H9 (cell line): ENCODE data around the gene WWC2. TPM values are rescaled to one million over a fixed set of nuclear protein-coding genes. Genes with fewer than 3 reads are reported as not detected.
A peak's percentile ranks its signal among the peaks of the same experiment; 100 is the strongest.

Experiments used
- DNase-seq: peaks from one replicate; pipeline ENCODE4 v3.0.0-alpha.2; 2017
- H2AFZ ChIP-seq: one replicate; pipeline ENCODE4 v1.6.1; 2013; ENCODE audit warnings: mild to moderate bottlenecking, low read length, control low read depth, moderate library complexity
- H2AK5ac ChIP-seq: 2 replicates; pipeline ENCODE4 v1.6.1; 2013; ENCODE audit warnings: low read length, control low read depth, mixed read lengths; ENCODE audit not compliant: insufficient read length
- H2BK120ac ChIP-seq: one replicate; pipeline ENCODE4 v1.6.1; 2013; ENCODE audit warnings: low read depth, mild to moderate bottlenecking, low read length, control low read depth, inconsistent platforms; ENCODE audit not compliant: poor library complexity, severe bottlenecking
- H2BK12ac ChIP-seq: 2 replicates; pipeline ENCODE4 v1.6.1; 2013; ENCODE audit warnings: low read length, control low read depth, mixed read lengths, low read depth; ENCODE audit not compliant: insufficient read length
- H2BK15ac ChIP-seq: 2 replicates; pipeline ENCODE4 v1.6.1; 2013; ENCODE audit warnings: low read depth, low read length, control low read depth
- H2BK20ac ChIP-seq: one replicate; pipeline ENCODE4 v1.6.1; 2013; ENCODE audit warnings: low read depth, mild to moderate bottlenecking, low read length, control low read depth, inconsistent platforms; ENCODE audit not compliant: poor library complexity, severe bottlenecking
- H2BK5ac ChIP-seq: 2 replicates; pipeline ENCODE4 v1.6.1; 2013; ENCODE audit warnings: low read length, control low read depth, mixed read lengths; ENCODE audit not compliant: insufficient read length
- H3K14ac ChIP-seq: 2 replicates; pipeline ENCODE4 v1.6.1; 2013; ENCODE audit warnings: low read length, control low read depth; ENCODE audit not compliant: insufficient read depth
- H3K18ac ChIP-seq: 2 replicates; pipeline ENCODE4 v1.6.1; 2013; ENCODE audit warnings: low read depth, mild to moderate bottlenecking, mixed read lengths, low read length, control low read depth; ENCODE audit not compliant: insufficient read length
- H3K23ac ChIP-seq: 2 replicates; pipeline ENCODE4 v1.6.1; 2013; ENCODE audit warnings: low read length, control low read depth, mixed read lengths, low read depth; ENCODE audit not compliant: insufficient read length
- H3K23me2 ChIP-seq: 2 replicates; pipeline ENCODE4 v1.6.1; 2013; ENCODE audit warnings: low read depth, mild to moderate bottlenecking, mixed read lengths, low read length, control low read depth; ENCODE audit not compliant: insufficient read length, poor library complexity, severe bottlenecking
- H3K27ac ChIP-seq: 2 replicates; pipeline ENCODE4 v1.5.1; 2013; ENCODE audit warnings: low read length, control low read depth, mixed read lengths, low read depth; ENCODE audit not compliant: insufficient read length
- H3K27me3 ChIP-seq: 2 replicates; pipeline ENCODE4 v1.6.1; 2013; ENCODE audit warnings: low read length, control low read depth, inconsistent platforms; ENCODE audit not compliant: insufficient read depth
- H3K4ac ChIP-seq: 2 replicates; pipeline ENCODE4 v1.6.1; 2013; ENCODE audit warnings: low read depth, mild to moderate bottlenecking, control low read depth, inconsistent platforms, low read length, moderate library complexity
- H3K4me1 ChIP-seq: 2 replicates; pipeline ENCODE4 v1.6.1; 2013; ENCODE audit warnings: low read length, control low read depth, inconsistent platforms; ENCODE audit not compliant: insufficient read depth
- H3K4me2 ChIP-seq: 2 replicates; pipeline ENCODE4 v1.6.1; 2013; ENCODE audit warnings: low read length, control low read depth, mixed read lengths; ENCODE audit not compliant: insufficient read length, insufficient read depth
- H3K56ac ChIP-seq: 2 replicates; pipeline ENCODE4 v1.6.1; 2013; ENCODE audit warnings: low read depth, mild to moderate bottlenecking, mixed read lengths, low read length, control low read depth; ENCODE audit not compliant: insufficient read length
- H3K79me1 ChIP-seq: 2 replicates; pipeline ENCODE4 v1.6.1; 2013; ENCODE audit warnings: low read depth, mild to moderate bottlenecking, moderate library complexity, low read length, control low read depth, inconsistent platforms; ENCODE audit not compliant: insufficient read depth, poor library complexity, severe bottlenecking
- H3K79me2 ChIP-seq: 2 replicates; pipeline ENCODE4 v1.6.1; 2013; ENCODE audit warnings: low read length, control low read depth, inconsistent platforms; ENCODE audit not compliant: insufficient read depth
- H3K9ac ChIP-seq: 2 replicates; pipeline ENCODE4 v1.6.1; 2013; ENCODE audit warnings: low read length, control low read depth, mixed read lengths; ENCODE audit not compliant: insufficient read length; ENCODE audit errors: extremely low read depth
- H3K9me3 ChIP-seq: one replicate; pipeline ENCODE4 v1.6.1; 2013; ENCODE audit warnings: low read depth, low read length, inconsistent platforms; ENCODE audit not compliant: control insufficient read depth
- H3T11ph ChIP-seq: one replicate; pipeline ENCODE4 v1.6.1; 2013; ENCODE audit warnings: mild to moderate bottlenecking, low read length, control low read depth, inconsistent platforms
- H4K20me1 ChIP-seq: one replicate; pipeline ENCODE4 v1.6.1; 2013; ENCODE audit not compliant: control insufficient read depth, insufficient read length, insufficient read depth
- H4K5ac ChIP-seq: 2 replicates; pipeline ENCODE4 v1.6.1; 2013; ENCODE audit warnings: low read depth, mild to moderate bottlenecking, mixed read lengths, low read length, control low read depth; ENCODE audit not compliant: insufficient read length
- H4K8ac ChIP-seq: replicated peaks from 2 replicates; pipeline ENCODE4 v1.6.1; 2013; ENCODE audit warnings: low read length, control low read depth, mixed read lengths, low read depth; ENCODE audit not compliant: insufficient read length
- H4K91ac ChIP-seq: 2 replicates; pipeline ENCODE4 v1.6.1; 2013; ENCODE audit warnings: low read depth, mild to moderate bottlenecking, moderate library complexity, mixed read lengths, low read length, control low read depth; ENCODE audit not compliant: insufficient read length
- H3K27ac Mint-ChIP-seq, 3 experiments: 2 replicates in 2 of 3; 3 replicates in 1 of 3; pipeline ENCODE4 v1.8.0; 2020 to 2021; ENCODE audit warnings: mixed read lengths in 3 of 3, mild to moderate bottlenecking in 1 of 3, moderate library complexity in 1 of 3
- H3K27me3 Mint-ChIP-seq: 2 replicates; pipeline ENCODE4 v1.8.0; 2021; ENCODE audit warnings: low read depth, mild to moderate bottlenecking, moderate library complexity, mixed read lengths
- H3K36me3 Mint-ChIP-seq, 3 experiments: 2 replicates in 2 of 3; 3 replicates in 1 of 3; pipeline ENCODE4 v1.8.0; 2020 to 2021; ENCODE audit warnings: low read depth in 3 of 3, mixed read lengths in 3 of 3; ENCODE audit not compliant: insufficient read depth in 1 of 3
- H3K4me1 Mint-ChIP-seq, 2 experiments: 2 replicates each; pipeline ENCODE4 v1.8.0; 2020; ENCODE audit warnings: mixed read lengths in 2 of 2
- H3K4me3 Mint-ChIP-seq, 2 experiments: 2 replicates in 1 of 2; 3 replicates in 1 of 2; pipeline ENCODE4 v1.8.0; 2020 to 2021; ENCODE audit warnings: mild to moderate bottlenecking in 2 of 2, mixed read lengths in 2 of 2, moderate library complexity in 1 of 2
- H3K9me3 Mint-ChIP-seq, 2 experiments: 2 replicates in 1 of 2; 3 replicates in 1 of 2; pipeline ENCODE4 v1.8.0; 2020; ENCODE audit warnings: mild to moderate bottlenecking in 2 of 2, mixed read lengths in 2 of 2, moderate library complexity in 1 of 2
- CTCF ChIP-seq: fragments of 200-600 bp; sonication (generic); conservative IDR thresholded peaks from 3 replicates; pipeline ENCODE4 v1.8.0; 2021; ENCODE audit warnings: antibody characterized with exemption, mild to moderate bottlenecking
- WGBS: extraction: QIAGEN DNeasy Blood & Tissue Kit; methylation state at CpG from one replicate; pipeline ENCODE4 v1.1.7; 2013; ENCODE audit warnings: missing lambda C conversion rate, low lambda C conversion rate, mixed read lengths; ENCODE audit not compliant: insufficient read length; ENCODE audit errors: extremely low coverage; 5-methylcytosine and 5-hydroxymethylcytosine counted together
- total RNA-seq: library from RNA; stranded (reverse); gene quantifications from 2 replicates; pipeline ENCODE4 v1.2.1, GENCODE V29; 2021

Gene WWC2
- total RNA-seq, 1 experiment from 2014 or later = 106 TPM

GRCh38 chr4:183175631-183176232, 76.7 kb downstream of the WWC2 start:
- no peak overlapping the region for H3K4me3 Mint-ChIP-seq

More at GRCh38 chr4:183175631-183176232, 76.7 kb downstream of the WWC2 start:
- no peak overlapping the region for H4K8ac ChIP-seq
- Mint-ChIP-seq H3K9me3 (no peaks in the 10 kb centered on the region; a peak in 3 of 5 replicates), H3K27ac (peak overlapping the region in 1 of 3 experiments; percentile 24; a peak in 1 of 7 replicates), H3K27me3 (no peaks in the 10 kb centered on the region), H3K36me3 (0 out of 7 replicates have a peak, but pooled peaks cover 0 to 4% (median 0%) of the 10 kb centered on the region in 3 experiments), H3K4me1 (peaks cover 76 to 82% of the 10 kb centered on the region in 2 experiments)
- H2BK120ac ChIP-seq = no peak overlapping the region
- H2AFZ ChIP-seq = no peak overlapping the region
- H3K79me1 ChIP-seq = peaks cover 9% of the 10 kb centered on the region
- no peak overlapping the region for H2BK12ac ChIP-seq
- no peak overlapping the region for H3K27ac ChIP-seq
- H3K4me1 ChIP-seq = peaks cover 21% of the 10 kb centered on the region
- no peak for DNase-seq
- no peak overlapping the region for H3K18ac ChIP-seq
- no peak for TF ChIP-seq CTCF
- H3K79me2 ChIP-seq = peaks cover 13% of the 10 kb centered on the region; the same call in 1 of the 2 replicates
- H3K4me2 ChIP-seq = no peak overlapping the region
- H3K4ac ChIP-seq = no peak overlapping the region
- H3K9ac ChIP-seq = no peak overlapping the region
- H2BK20ac ChIP-seq = no peak overlapping the region
- no peak overlapping the region for H2BK5ac ChIP-seq
- H3K23me2 ChIP-seq = no peaks in the 10 kb centered on the region
- H3K14ac ChIP-seq = no peak overlapping the region
- H3K27me3 ChIP-seq = no peaks in the 10 kb centered on the region
- no peaks in the 10 kb centered on the region for H4K20me1 ChIP-seq
- no CpG with 5 or more reads among the region's 5 CpGs for WGBS
- H2AK5ac ChIP-seq = no peak overlapping the region
- H4K91ac ChIP-seq = no peak overlapping the region
- no peaks in the 10 kb centered on the region for H3K9me3 ChIP-seq
- no peak overlapping the region for H3T11ph ChIP-seq
- no peak overlapping the region for H4K5ac ChIP-seq
- H3K23ac ChIP-seq = no peak overlapping the region
- H2BK15ac ChIP-seq = no peak overlapping the region
- no peak overlapping the region for H3K56ac ChIP-seq
